Epithelial cell of prostate (primary cell): ENCODE results near the gene CDK8.

Experiments
- DNase-seq: peaks from one replicate; pipeline ENCODE4 v3.0.0-alpha.2; 2011; ENCODE audit warnings: low read depth, low spot score
- H3K27ac ChIP-seq: fragments of 450-650 bp; 2 replicates; pipeline ENCODE4 v1.5.1; 2017; ENCODE audit warnings: mild to moderate bottlenecking

Gene CDK8

DNA sequence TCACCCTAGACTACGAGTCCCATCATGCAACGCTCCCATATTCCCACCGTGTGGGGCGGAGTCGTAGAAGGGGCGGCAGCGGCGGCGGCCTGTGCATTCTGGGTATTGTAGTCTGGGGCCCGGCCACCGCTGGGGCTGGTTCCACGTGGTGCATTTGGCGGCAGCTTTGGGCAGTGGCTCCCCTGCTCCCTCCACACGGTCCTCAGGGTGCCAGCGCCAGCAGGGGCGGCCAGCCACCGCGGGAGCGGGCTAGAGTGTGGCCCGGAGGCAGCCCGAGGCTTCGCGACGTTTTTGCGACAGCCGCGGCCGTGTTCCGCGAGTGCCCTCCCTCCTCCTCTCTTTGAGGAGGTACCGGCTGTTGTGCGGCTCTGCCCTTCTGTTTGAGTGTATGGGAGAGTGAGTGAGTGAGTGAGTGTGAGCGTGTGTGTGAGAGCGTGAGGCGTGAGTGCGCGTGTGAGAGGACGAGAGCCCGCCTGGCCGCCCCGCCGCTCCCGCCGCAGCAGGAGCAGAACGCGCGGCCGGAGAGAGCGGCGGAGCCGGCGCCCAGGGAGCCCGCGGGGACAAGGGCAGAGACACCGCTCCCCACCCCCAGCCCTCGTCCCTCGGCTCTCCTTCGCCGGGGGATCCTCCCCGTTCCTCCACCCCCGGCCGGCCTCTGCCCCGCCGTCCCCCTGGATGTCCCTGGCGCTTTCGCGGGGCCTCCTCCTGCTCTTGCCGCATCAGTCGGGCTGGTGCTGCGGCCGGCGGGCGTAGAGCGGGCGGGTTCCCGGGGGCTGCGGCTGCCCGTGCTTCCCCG is at the start of gene CDK8:
Gene CDK8 (plus strand): TSS at position 343 of the 796 bp plus-strand sequence. CDS start 513 bp downstream, outside the sequence.
- peak; percentile 70 for DNase-seq
- H3K27ac ChIP-seq: peak within 1 kb of the TSS; percentile 82

GRCh38 chr13:26208287-26208686 is 45.6 kb upstream of the CDK8 start:
- DNase-seq: no peak

DNA sequence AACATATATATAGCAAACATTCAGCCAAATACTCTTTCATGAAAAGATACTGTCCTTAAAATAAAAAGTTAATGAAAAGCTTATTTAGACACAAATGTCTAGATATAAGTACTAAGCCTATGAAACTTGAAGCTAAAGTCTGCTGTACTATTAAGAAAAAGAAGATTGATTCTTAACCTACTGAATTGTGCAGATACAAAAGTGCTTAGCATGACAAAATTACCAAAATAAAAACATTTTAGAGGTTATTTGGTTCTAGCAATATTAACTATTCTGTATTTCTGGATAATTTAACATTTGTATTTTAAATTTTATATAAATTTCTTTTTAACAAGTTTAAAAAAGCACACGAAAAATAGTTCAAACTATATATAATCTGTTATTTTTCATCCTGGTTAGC is 40.6 kb upstream of the CDK8 start:
- DNase-seq: no peak
- no peak overlapping the region for H3K27ac ChIP-seq

More at GRCh38 chr13:26208287-26208686, 45.6 kb upstream of the CDK8 start:
- no peak overlapping the region for H3K27ac ChIP-seq

DNA sequence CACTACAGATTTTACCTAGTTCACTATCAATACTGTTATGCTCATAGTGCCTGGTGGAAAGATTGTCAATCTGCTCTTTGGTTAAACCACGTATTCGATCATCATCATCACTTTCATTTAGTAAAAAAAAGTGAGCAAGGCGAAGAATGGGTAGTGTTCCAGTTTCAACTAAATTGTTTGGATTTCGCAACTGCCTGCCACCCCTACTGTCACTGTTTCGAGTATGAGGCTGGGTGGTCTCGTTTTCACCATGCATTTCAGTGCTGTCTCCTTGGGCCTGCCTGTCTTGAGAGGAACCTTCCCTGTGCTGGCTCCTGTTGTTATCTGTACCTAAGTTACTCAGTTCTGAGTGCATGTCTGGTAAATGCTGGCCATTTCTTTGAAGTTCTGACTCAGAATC is 39.9 kb upstream of the CDK8 start:
- H3K27ac ChIP-seq: no peak overlapping the region
- DNase-seq: no peak

- no peak overlapping the region for H3K27ac ChIP-seq
- no peak for DNase-seq
These were observed 37.9 kb upstream of the CDK8 start for GRCh38 chr13:26216042-26216441.

- no peak for DNase-seq
These were observed 34.2 kb upstream of the CDK8 start for GRCh38 chr13:26219726-26220125.

GRCh38 chr13:26220575-26220974 is 33.4 kb upstream of the CDK8 start:
- peak; percentile 27 for DNase-seq
- H3K27ac ChIP-seq: peak overlapping the region; percentile 95

More at GRCh38 chr13:26219726-26220125, 34.2 kb upstream of the CDK8 start:
- peak overlapping the region; percentile 95 for H3K27ac ChIP-seq

DNA sequence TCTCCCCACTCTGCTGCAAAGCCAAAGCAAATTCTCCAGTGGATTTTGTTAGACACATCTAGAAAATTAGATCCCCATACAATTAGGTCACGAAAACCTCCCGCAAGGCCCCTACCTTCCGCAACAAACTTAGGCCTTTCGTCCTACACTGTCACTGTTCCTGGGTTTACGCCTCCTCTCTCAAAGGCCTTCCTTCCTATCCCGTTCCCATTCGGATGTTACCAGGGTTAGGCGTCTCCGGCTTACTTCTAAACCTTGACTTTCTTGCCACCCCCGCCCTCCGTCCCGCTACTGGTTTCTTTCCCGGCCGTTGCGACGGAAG is 32.6 kb upstream of the CDK8 start:
- peak overlapping the region; percentile 95 for H3K27ac ChIP-seq

GRCh38 chr13:26221721-26222519 is 32.0 kb upstream of the CDK8 start, which contains the start of gene RNF6:
Gene RNF6 (minus strand): TSS chr13:26222314. CDS start chr13:26219649, 2,665 bp downstream.
- DNase-seq: peak; percentile 95
- H3K27ac ChIP-seq: peak within 1 kb of the TSS; percentile 95

More for the DNA sequence above, 32.6 kb upstream of the CDK8 start:
- no peak for DNase-seq

GRCh38 chr13:26222520-26223046 is 31.3 kb upstream of the CDK8 start:
- DNase-seq: no peak

DNA sequence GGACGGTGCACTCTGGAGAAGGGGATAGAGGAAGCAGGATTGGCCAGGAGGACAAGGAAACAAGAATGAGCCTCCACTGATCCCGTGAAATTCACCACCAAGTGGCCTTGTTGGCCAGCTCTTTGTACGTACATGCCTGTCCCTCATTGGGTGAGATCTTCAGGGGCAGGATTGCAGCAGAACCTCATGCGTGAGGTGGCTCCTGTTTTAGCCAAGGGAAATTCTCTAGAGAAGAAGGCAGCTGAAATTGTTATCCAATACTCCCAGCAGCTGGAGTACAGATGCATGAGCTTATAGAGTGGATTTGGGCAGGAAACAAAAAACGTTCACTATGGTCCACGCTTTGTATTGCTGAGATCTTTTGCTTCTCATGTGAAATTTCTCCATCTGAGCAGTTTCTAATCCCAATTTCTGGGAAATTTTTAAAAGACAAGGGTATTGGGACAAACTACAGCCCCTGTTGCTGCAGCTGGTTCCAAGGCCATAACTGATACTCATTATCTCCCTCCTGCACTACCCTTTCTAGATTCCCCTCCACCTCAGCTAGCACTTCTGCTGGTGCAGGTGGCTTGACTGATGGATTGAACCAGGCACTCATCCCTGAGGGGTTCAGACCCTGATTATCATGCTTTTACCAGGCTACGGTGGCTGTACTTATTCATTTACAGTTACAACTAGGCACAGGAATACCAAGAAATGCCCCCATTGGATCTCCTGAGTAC is 27.9 kb upstream of the CDK8 start:
- no peak overlapping the region for H3K27ac ChIP-seq
- no peak for DNase-seq

More at GRCh38 chr13:26222520-26223046, 31.3 kb upstream of the CDK8 start:
- H3K27ac ChIP-seq: peak overlapping the region; percentile 95

- DNase-seq: no peak
- H3K27ac ChIP-seq: no peak overlapping the region
These were observed 26.6 kb upstream of the CDK8 start for GRCh38 chr13:26227166-26227971.

DNA sequence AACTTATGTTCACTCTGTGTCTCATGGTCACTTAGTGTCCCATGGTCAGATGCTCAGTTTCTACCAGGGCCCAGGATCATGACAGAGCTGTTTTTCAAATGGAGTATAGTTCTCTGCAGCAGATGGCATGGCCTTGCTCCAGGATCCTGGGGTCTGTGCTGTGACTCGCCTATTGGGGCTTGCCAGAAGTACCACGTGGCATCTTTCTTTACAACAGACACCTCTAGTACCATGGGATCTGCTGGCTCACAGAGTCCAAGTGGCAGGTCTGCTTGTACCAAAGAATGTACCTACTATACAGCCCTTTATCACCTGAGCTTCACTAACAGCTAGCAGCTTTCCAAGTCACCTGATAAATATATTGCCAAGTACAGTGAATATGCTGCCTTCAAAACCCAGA is 25.8 kb upstream of the CDK8 start:
- DNase-seq: no peak
- no peak overlapping the region for H3K27ac ChIP-seq

DNA sequence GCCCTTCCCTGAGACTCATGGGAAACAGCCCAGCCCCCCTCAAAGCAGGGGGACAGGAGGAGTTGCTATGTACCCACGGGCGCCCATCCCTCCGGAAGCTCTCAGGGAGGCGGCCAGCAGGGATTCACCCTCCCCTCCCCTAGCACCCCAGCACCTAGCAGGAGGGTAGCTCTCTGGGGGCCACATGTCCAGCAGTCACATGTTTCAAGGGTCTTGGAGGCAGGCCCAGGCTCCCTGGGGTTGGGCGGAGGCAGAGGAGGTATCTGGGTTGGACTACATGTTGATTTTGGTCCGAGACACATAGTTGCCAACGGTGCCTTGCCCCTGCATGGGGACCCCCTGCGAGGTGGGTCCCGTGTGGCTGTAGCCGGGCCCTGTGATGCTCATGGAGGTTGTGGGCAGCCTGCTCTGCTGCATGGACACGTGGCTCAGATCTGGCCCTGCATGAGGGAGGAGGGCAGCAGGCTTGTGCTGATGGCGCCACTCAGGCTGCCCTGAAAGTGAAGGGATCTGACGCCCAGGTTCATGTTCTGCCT is 24.8 kb upstream of the CDK8 start:
- no peak for DNase-seq
- no peak overlapping the region for H3K27ac ChIP-seq

DNA sequence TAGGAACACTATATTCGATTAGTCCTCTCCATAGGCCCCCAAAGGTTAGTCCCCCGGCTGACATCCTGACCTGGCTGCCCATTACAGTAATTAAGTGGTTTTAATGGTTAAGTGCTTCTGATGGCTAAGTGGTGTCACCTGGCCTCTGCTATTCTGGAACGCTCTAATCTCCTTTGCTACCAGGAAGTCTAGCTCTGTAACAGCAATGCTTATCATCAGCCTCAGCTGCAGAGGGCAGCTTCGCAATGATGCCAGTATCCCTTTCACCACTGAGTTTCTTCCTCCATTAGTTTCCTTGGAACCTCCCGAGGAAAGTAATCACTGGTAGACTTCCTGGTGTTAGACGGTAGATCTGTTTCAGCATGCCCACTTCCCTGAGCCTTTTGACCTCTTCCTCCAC is 23.2 kb upstream of the CDK8 start:
- no peak for DNase-seq
- H3K27ac ChIP-seq: no peak overlapping the region

DNA sequence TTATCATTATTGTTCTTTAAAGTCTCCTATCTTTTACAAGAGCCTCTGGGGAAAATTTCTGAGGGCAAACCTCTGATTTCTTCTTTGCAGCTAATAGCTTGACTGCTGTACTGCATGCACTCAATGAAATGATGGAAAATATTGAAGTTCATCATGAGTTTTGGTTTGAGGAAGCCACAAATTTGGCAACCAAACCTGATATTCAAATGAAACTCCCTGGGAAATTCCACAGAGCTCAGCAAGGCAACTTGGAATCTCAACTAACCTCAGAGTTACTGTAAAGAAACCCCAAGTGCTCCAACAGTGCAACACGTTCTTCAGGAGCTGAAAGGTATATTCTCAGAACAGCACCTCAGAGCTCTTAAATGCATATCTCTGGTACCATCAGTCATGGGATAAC is 17.6 kb upstream of the CDK8 start:
- no peak overlapping the region for H3K27ac ChIP-seq
- no peak for DNase-seq

- no peak for DNase-seq
- H3K27ac ChIP-seq: no peak overlapping the region
These were observed 7.8 kb upstream of the CDK8 start for GRCh38 chr13:26246154-26246553.

- H3K27ac ChIP-seq: no peak overlapping the region
- DNase-seq: no peak
These were observed 6.9 kb upstream of the CDK8 start for GRCh38 chr13:26247011-26247410.

- DNase-seq: no peak
- no peak overlapping the region for H3K27ac ChIP-seq
These were observed 6.3 kb upstream of the CDK8 start for GRCh38 chr13:26247608-26248007.
